ENCODE data around the gene PI4K2A. TPM values are rescaled to one million over a fixed set of nuclear protein-coding genes. Genes with fewer than 3 reads are reported as not detected.

The PI4K2A gene
- total RNA-seq, 1 donor from 2014 or later, result 8.7 TPM

Other genes starting within 250 kb of the PI4K2A start
- gene RRP12, start 239.3 kb upstream of the PI4K2A start, total RNA-seq, result 9.2 TPM
- 109 TPM for gene PGAM1, start 214.5 kb upstream of the PI4K2A start, total RNA-seq
- 38.7 TPM for gene EXOSC1, start 194.7 kb upstream of the PI4K2A start, total RNA-seq
- gene ZDHHC16, start 194.5 kb upstream of the PI4K2A start, total RNA-seq, result 21.2 TPM
- 55.4 TPM for gene MMS19, start 142.2 kb upstream of the PI4K2A start, total RNA-seq
- 1.1 TPM for gene UBTD1, start 141.7 kb upstream of the PI4K2A start, total RNA-seq
- not detected for gene ANKRD2, start 67.9 kb upstream of the PI4K2A start, total RNA-seq
- 0.62 TPM for gene HOGA1, start 56.3 kb upstream of the PI4K2A start, total RNA-seq
- gene C10orf62, start 51.0 kb upstream of the PI4K2A start, total RNA-seq, result not detected
- gene MORN4, start 7.2 kb upstream of the PI4K2A start, total RNA-seq, result 36.8 TPM
- 1.1 TPM for gene AVPI1, start 46.6 kb downstream of the PI4K2A start, total RNA-seq
- gene MARVELD1, start 73.1 kb downstream of the PI4K2A start, total RNA-seq, result 3.4 TPM
- gene ZFYVE27, start 96.5 kb downstream of the PI4K2A start, total RNA-seq, result 49.0 TPM
- 0.62 TPM for gene SFRP5, start 131.3 kb downstream of the PI4K2A start, total RNA-seq
- gene GOLGA7B, start 209.2 kb downstream of the PI4K2A start, total RNA-seq, result 11.9 TPM

Data from occipital lobe (tissue), 1 donor.